IMR-90 (cell line): ENCODE results near the gene NBPF3. TPM values are rescaled to one million over a fixed set of nuclear protein-coding genes. Genes with fewer than 3 reads are reported as not detected.

Experiments
- ATAC-seq: fragments of 200-7000 bp; cut with Tn5 transposase; 2 replicates; pipeline ENCODE4 v1.9.1; 2020; ENCODE audit warnings: low read depth, mild to moderate bottlenecking, moderate library complexity
- BruUV-seq: library from RNA; stranded (reverse); fragments of 400-500 nt; replicated peaks from 2 replicates; lab custom pipeline; 2021; lab: Mats Ljungman, UMichigan
- CTCF ChIA-PET: fragments of 300-600 bp; formaldehyde crosslinking; extraction: SDS; loops from one replicate; lab custom pipeline; 2021; ENCODE audit warnings: antibody characterized with exemption; lab: Yijun Ruan, JAX
- POLR2A ChIA-PET: fragments of 300-600 bp; sonication (Branson Sonifier 250); formaldehyde crosslinking; loops from one replicate; lab custom pipeline; 2022; ENCODE audit warnings: antibody characterized with exemption; ENCODE audit not compliant: unreplicated experiment; lab: Charles Lee
- DNase-seq: peaks from one replicate; pipeline ENCODE4 v3.0.0; 2013
- H2AFZ ChIP-seq: replicated peaks from 2 replicates; pipeline ENCODE3; 2013; ENCODE audit warnings: low read length, mild to moderate bottlenecking; ENCODE audit not compliant: poor library complexity
- H2AK5ac ChIP-seq: 2 replicates; pipeline ENCODE4 v1.6.1; 2013; ENCODE audit warnings: low read depth, low read length, inconsistent platforms
- H2AK9ac ChIP-seq: replicated peaks from 2 replicates; pipeline ENCODE3; 2013; ENCODE audit warnings: mild to moderate bottlenecking, low read depth, low read length, moderate library complexity; ENCODE audit not compliant: poor library complexity
- H2BK120ac ChIP-seq: 2 replicates; pipeline ENCODE4 v1.6.1; 2013; ENCODE audit warnings: low read depth, low read length, inconsistent platforms
- H2BK15ac ChIP-seq: 3 replicates; pipeline ENCODE4 v1.6.1; 2013; ENCODE audit warnings: low read depth, low read length, inconsistent platforms
- H2BK20ac ChIP-seq: 2 replicates; pipeline ENCODE4 v1.6.1; 2013; ENCODE audit warnings: low read depth, mild to moderate bottlenecking, inconsistent platforms, low read length, moderate library complexity
- H2BK5ac ChIP-seq: 2 replicates; pipeline ENCODE4 v1.6.1; 2013; ENCODE audit warnings: mild to moderate bottlenecking, low read depth, low read length, inconsistent platforms; ENCODE audit not compliant: poor library complexity, severe bottlenecking
- H3K14ac ChIP-seq: replicated peaks from 2 replicates; pipeline ENCODE4 v1.6.1; 2013; ENCODE audit warnings: low read depth, low read length, inconsistent platforms
- H3K18ac ChIP-seq: 2 replicates; pipeline ENCODE4 v1.6.1; 2013; ENCODE audit warnings: low read depth, low read length, control low read depth
- H3K23ac ChIP-seq: 2 replicates; pipeline ENCODE4 v1.6.1; 2013; ENCODE audit warnings: low read depth, low read length, inconsistent platforms
- H3K27ac ChIP-seq: 2 replicates; pipeline ENCODE4 v1.5.1; 2013; ENCODE audit warnings: mild to moderate bottlenecking, control low read depth, low read length; ENCODE audit not compliant: insufficient read depth
- H3K27me3 ChIP-seq: 2 replicates; pipeline ENCODE4 v1.6.1; 2013; ENCODE audit warnings: low read length; ENCODE audit not compliant: control insufficient read depth, insufficient read depth
- H3K36me3 ChIP-seq: 2 replicates; pipeline ENCODE4 v1.6.1; 2013; ENCODE audit warnings: low read length, mixed read lengths; ENCODE audit not compliant: control insufficient read depth, insufficient read depth
- H3K4ac ChIP-seq: 2 replicates; pipeline ENCODE4 v1.6.1; 2013; ENCODE audit warnings: low read depth, low read length, inconsistent platforms
- H3K4me1 ChIP-seq: 2 replicates; pipeline ENCODE4 v1.6.1; 2013; ENCODE audit warnings: low read length, mixed read lengths; ENCODE audit not compliant: control insufficient read depth, insufficient read depth
- H3K4me2 ChIP-seq: 2 replicates; pipeline ENCODE4 v1.6.1; 2013; ENCODE audit warnings: low read depth, mild to moderate bottlenecking, control low read depth, low read length, moderate library complexity
- H3K4me3 ChIP-seq: 2 replicates; pipeline ENCODE4 v1.5.1; 2013; ENCODE audit warnings: low read depth, mild to moderate bottlenecking, control low read depth, low read length, moderate library complexity; ENCODE audit not compliant: insufficient read depth
- H3K56ac ChIP-seq: 2 replicates; pipeline ENCODE4 v1.6.1; 2013; ENCODE audit warnings: low read length, inconsistent platforms; ENCODE audit not compliant: insufficient read depth; ENCODE audit errors: extremely low read depth
- H3K79me1 ChIP-seq, 2 experiments: 2 replicates each; pipeline ENCODE4 v1.6.1; 2013; ENCODE audit warnings: low read length in 2 of 2, inconsistent platforms in 1 of 2, low read depth in 1 of 2
- H3K9ac ChIP-seq: 2 replicates; pipeline ENCODE4 v1.6.1; 2013; ENCODE audit warnings: low read depth, low read length, control low read depth
- H3K9me1 ChIP-seq: 2 replicates; pipeline ENCODE4 v1.6.1; 2013; ENCODE audit warnings: low read length, inconsistent platforms; ENCODE audit not compliant: insufficient read depth
- H3K9me3 ChIP-seq: 2 replicates; pipeline ENCODE4 v1.6.1; 2013; ENCODE audit warnings: low read length; ENCODE audit not compliant: control insufficient read depth, insufficient read depth
- H4K20me1 ChIP-seq: 2 replicates; pipeline ENCODE4 v1.6.1; 2013; ENCODE audit warnings: low read length, inconsistent platforms; ENCODE audit not compliant: insufficient read depth
- H4K5ac ChIP-seq: 2 replicates; pipeline ENCODE4 v1.6.1; 2013; ENCODE audit warnings: mild to moderate bottlenecking, low read depth, low read length, control low read depth
- H4K8ac ChIP-seq, 2 experiments: 2 replicates each; pipeline ENCODE4 v1.6.1; 2013; ENCODE audit warnings: low read depth in 2 of 2, low read length in 2 of 2, control low read depth in 1 of 2, inconsistent platforms in 1 of 2
- H4K91ac ChIP-seq: 2 replicates; pipeline ENCODE4 v1.6.1; 2013; ENCODE audit warnings: low read depth, low read length, inconsistent platforms; ENCODE audit not compliant: insufficient read depth
- CEBPB ChIP-seq: IDR thresholded peaks from 2 replicates; pipeline ENCODE4 v1.6.1; 2012; ENCODE audit warnings: low read depth, low read length, improper control_type of control experiment
- CHD1 ChIP-seq: IDR thresholded peaks from 2 replicates; pipeline ENCODE4 v1.6.1; 2012; ENCODE audit warnings: low read depth, low read length, improper control_type of control experiment
- MAFK ChIP-seq: IDR thresholded peaks from 2 replicates; pipeline ENCODE4 v1.6.1; 2012; ENCODE audit warnings: low read depth, low read length, improper control_type of control experiment
- MXI1 ChIP-seq: IDR thresholded peaks from 2 replicates; pipeline ENCODE4 v1.6.1; 2012; ENCODE audit warnings: low read depth, mild to moderate bottlenecking, low read length, moderate library complexity, borderline replicate concordance
- NFE2L2 ChIP-seq: fragments of 150-350 bp; IDR thresholded peaks from 2 replicates; pipeline ENCODE4 v1.6.1; 2016; ENCODE audit warnings: low read depth, mild to moderate bottlenecking, low read length
- RAD21 ChIP-seq: IDR thresholded peaks from 2 replicates; pipeline ENCODE4 v1.6.1; 2012; ENCODE audit warnings: low read length, improper control_type of control experiment
- WGBS, 2 experiments: methylation state at CpG; one replicate each; pipeline versions ENCODE4 v1.1.5 to v1.1.7; 2013; ENCODE audit warnings: missing lambda C conversion rate in 2 of 2; ENCODE audit not compliant: insufficient read length in 1 of 2; ENCODE audit errors: extremely low coverage in 2 of 2; 5-methylcytosine and 5-hydroxymethylcytosine counted together
- dilution Hi-C: fragments of 300-500 bp; cut with HindIII; formaldehyde crosslinking; loops from one replicate; pipeline ENCODE4 v1.14.3; 2018; ENCODE audit warnings: low sequenced_read_pairs; ENCODE audit not compliant: unreplicated experiment
- in situ Hi-C: fragments of 300-500 bp; cut with MboI; formaldehyde crosslinking; loops from 3 replicates; pipeline ENCODE4 v1.14.3; 2019; ENCODE audit warnings: low sequenced_read_pairs, inconsistent platforms, mixed read lengths
- intact Hi-C: fragments of 100-400 bp; cut with micrococcal nuclease; formaldehyde crosslinking; loops from 2 replicates; pipeline ENCODE4 v1.10.0; 2022
- polyA plus RNA-seq, 3 experiments: library from polyadenylated mRNA; depleted of rRNA; stranded (reverse); fragments of >200 nt; gene quantifications; 2 replicates each; pipeline ENCODE4 v1.2.3, GENCODE V29; 2012; ENCODE audit warnings: low replicate concordance in 1 of 3
- total RNA-seq: library from RNA; depleted of rRNA; stranded (reverse); fragments of >200 nt; gene quantifications from 2 replicates; pipeline ENCODE4 v1.2.3, GENCODE V29; 2012

Gene NBPF3
- total and polyA plus RNA-seq, 2 of the 4 experiments (the other 2 are of a cell fraction): 8.7 to 18.8 TPM

DNA sequence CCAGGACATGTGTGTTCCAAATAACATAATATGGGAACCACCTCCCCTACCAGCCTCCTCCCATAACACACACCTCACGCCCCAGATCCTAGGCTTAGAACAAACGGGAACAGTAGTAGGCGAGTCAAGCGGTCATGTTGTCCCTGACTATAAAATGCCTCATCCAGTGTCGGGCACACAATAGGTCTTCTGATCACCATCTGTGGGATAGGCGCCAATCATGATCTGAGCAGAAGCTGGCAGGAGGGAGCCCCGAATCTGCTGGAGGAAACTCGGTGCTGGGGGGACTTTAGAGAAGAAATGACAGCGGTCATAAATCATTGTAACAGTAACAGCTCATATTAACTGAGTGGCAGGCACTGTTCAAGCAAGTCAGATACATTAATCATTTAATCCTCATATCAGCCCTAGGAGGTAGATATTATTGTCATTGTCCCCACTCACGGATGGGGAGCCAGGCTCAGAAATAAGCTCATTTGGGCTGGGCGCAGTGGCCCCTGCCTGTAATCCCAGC, 82.6 kb downstream of the NBPF3 start:
- intact Hi-C loops: no loop called here
- no peak overlapping the region for H4K8ac ChIP-seq
- POLR2A ChIA-PET: no interaction called here
- dilution Hi-C loops: no loop called here
- H4K5ac ChIP-seq: no peak overlapping the region
- no peak overlapping the region for H3K9ac ChIP-seq
- no TSS peak for BruUV-seq
- no peak overlapping the region for H2AFZ ChIP-seq
- no peak overlapping the region for H2AK9ac ChIP-seq
- no peaks in the 10 kb centered on the region; the same call in none of the 2 replicates for H3K27me3 ChIP-seq
- no peak overlapping the region for H3K23ac ChIP-seq
- H3K4me3 ChIP-seq: no peak overlapping the region
- no peak overlapping the region for H3K4me2 ChIP-seq
- H2AK5ac ChIP-seq: no peak overlapping the region
- H2BK120ac ChIP-seq: no peak overlapping the region
- H4K91ac ChIP-seq: no peak overlapping the region
- WGBS, 2 experiments: 50% methylated on average over 1 of the region's 11 CpGs; no CpG with 5 or more reads in 1 of the 2 experiments
- DNase-seq: no peak
- no peak overlapping the region for H2BK5ac ChIP-seq
- no peak overlapping the region for H2BK20ac ChIP-seq
- ATAC-seq: no peak
- H3K18ac ChIP-seq: no peak overlapping the region
- H2BK15ac ChIP-seq: no peak overlapping the region
- TF ChIP-seq RAD21 (no peak), MAFK (no peak), NFE2L2 (no peak), CEBPB (no peak), CHD1 (no peak), MXI1 (no peak)
- peaks cover 2% of the 10 kb centered on the region; the same call in 1 of the 2 replicates for H3K4me1 ChIP-seq
- H3K9me3 ChIP-seq: no peaks in the 10 kb centered on the region
- CTCF ChIA-PET: no interaction called here
- no peak overlapping the region for H3K56ac ChIP-seq
- H3K9me1 ChIP-seq: no peaks in the 10 kb centered on the region
- no peaks in the 10 kb centered on the region; the same call in 1 of the 2 replicates for H4K20me1 ChIP-seq
- in situ Hi-C loops: no loop called here
- no peaks in the 10 kb centered on the region for H3K36me3 ChIP-seq
- no peak overlapping the region for H3K27ac ChIP-seq
- no peak overlapping the region for H3K14ac ChIP-seq
- H3K79me1 ChIP-seq: no peaks in the 10 kb centered on the region
- H3K4ac ChIP-seq: no peak overlapping the region
